Measurements from ENCODE around the gene BNC2.

- no peak for TF ChIP-seq EZH2 (IDR thresholded peaks at IDR 0.05; ENCODE audit: insufficient read depth, poor library complexity, severe bottlenecking)
- TF ChIP-seq EZH2phosphoT487 (IDR thresholded peaks at IDR 0.05; ENCODE audit: insufficient read depth, low read depth): no peak
Observed at GRCh38 chr9:16628413-16628812, 242.1 kb downstream of the BNC2 start.

All from GM23248 (cell line).